HG02763 (cell line): ENCODE measurements around the gene NLRP7.
"Not testable (repeated sequence)": the region's sequence is repeated elsewhere in the genome, so short reads cannot be mapped to it uniquely, and the experiment has no call there.

ENCODE experiments used
- ATAC-seq: cut with Tn5 transposase; IDR thresholded peaks from one replicate; pipeline ENCODE4 v1.9.1; 2021; ENCODE audit warnings: mild to moderate bottlenecking, moderate library complexity; ENCODE audit not compliant: unreplicated experiment

Gene NLRP7

GRCh38 chr19:54947381-54947780 is at the start of gene NLRP7:
Gene NLRP7 (minus strand): TSS chr19:54947530.
- no peak for ATAC-seq

GRCh38 chr19:54995561-54995960 is 48.2 kb upstream of the NLRP7 start:
- ATAC-seq, result no peak

- ATAC-seq, result not testable (repeated sequence)
Measured at GRCh38 chr19:54989531-54989930, 42.2 kb upstream of the NLRP7 start.

- ATAC-seq, result not testable (repeated sequence)
Measured at GRCh38 chr19:54982562-54982961, 35.2 kb upstream of the NLRP7 start.

- not testable (repeated sequence) for ATAC-seq
Measured at GRCh38 chr19:54973229-54974090, 26.1 kb upstream of the NLRP7 start.

- not testable (repeated sequence) for ATAC-seq
Measured at GRCh38 chr19:54971446-54971845, 24.1 kb upstream of the NLRP7 start.

GRCh38 chr19:54969647-54970046 is 22.3 kb upstream of the NLRP7 start:
- ATAC-seq, result no peak

GRCh38 chr19:54967611-54968010 is 20.3 kb upstream of the NLRP7 start:
- no peak for ATAC-seq

GRCh38 chr19:54965055-54965454 is 17.7 kb upstream of the NLRP7 start:
- not testable (repeated sequence) for ATAC-seq

- ATAC-seq, result no peak
Measured at GRCh38 chr19:54959840-54960239, 12.5 kb upstream of the NLRP7 start.

GRCh38 chr19:54955376-54955775 is 8.0 kb upstream of the NLRP7 start:
- no peak for ATAC-seq

GRCh38 chr19:54953345-54953713 is 6.0 kb upstream of the NLRP7 start:
- ATAC-seq, result not testable (repeated sequence)

- ATAC-seq, result no peak
Measured at GRCh38 chr19:54952591-54953344, 5.4 kb upstream of the NLRP7 start.

GRCh38 chr19:54950580-54950979 is 3.2 kb upstream of the NLRP7 start:
- ATAC-seq, result not testable (repeated sequence)

- no peak for ATAC-seq
Measured at GRCh38 chr19:54949412-54949811, 2.1 kb upstream of the NLRP7 start.

GRCh38 chr19:54943772-54944361 is 3.5 kb downstream of the NLRP7 start:
- not testable (repeated sequence) for ATAC-seq

GRCh38 chr19:54939538-54939937 is 7.8 kb downstream of the NLRP7 start:
- ATAC-seq, result not testable (repeated sequence)

- no peak for ATAC-seq
Measured at GRCh38 chr19:54938906-54939305, 8.4 kb downstream of the NLRP7 start.

- no peak for ATAC-seq
Measured at GRCh38 chr19:54937926-54938325, 9.4 kb downstream of the NLRP7 start.

GRCh38 chr19:54928299-54928698 is 19.0 kb downstream of the NLRP7 start:
- ATAC-seq, result no peak

GRCh38 chr19:54923276-54923675 is 24.1 kb downstream of the NLRP7 start:
- ATAC-seq, result no peak

- no peak for ATAC-seq
Measured at GRCh38 chr19:54921082-54921481, 26.2 kb downstream of the NLRP7 start.
